Subcutaneous adipose tissue (tissue), 4 donors: ENCODE measurements around the gene ZNF460. TPM values are rescaled to one million over a fixed set of nuclear protein-coding genes. Genes with fewer than 3 reads are reported as not detected.

ENCODE experiments used
- total RNA-seq, 4 donors: library from RNA; depleted of rRNA; stranded (reverse); fragments of >200 nt; gene quantifications; one replicate each; pipeline ENCODE4 v1.1.0, GENCODE V29; 2016
- TF ChIP-seq, protein P1 (sequence below): fragments of 450-650 bp; IDR thresholded peaks from one replicate; pipeline ENCODE4 v1.5.1; 2016; ENCODE audit warnings: low read depth, mild to moderate bottlenecking, control low read depth, antibody characterized with exemption, moderate library complexity

ZNF460 gene
- total RNA-seq, 4 donors from 2014 or later = 49.1 to 71.7 (median 61.1) TPM

DNA sequence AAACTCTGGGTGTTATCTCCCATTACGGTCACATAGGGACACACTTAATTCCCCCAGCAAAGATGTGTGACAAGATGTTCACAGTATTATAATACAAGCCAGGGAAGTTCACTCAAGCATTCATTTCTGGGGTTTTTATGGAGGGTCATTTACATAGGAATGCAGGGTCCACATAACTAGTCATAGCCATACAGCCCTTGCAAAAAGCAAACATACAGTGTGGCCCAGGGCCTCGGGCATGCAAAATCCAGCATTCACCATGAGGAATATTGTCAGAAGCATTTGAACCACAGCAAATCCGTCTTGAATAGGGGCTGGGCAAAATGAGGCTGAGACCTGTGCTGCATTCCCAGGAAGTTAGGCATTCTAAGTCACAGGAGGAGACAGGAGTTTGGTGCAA, 13.0 kb upstream of the ZNF460 start:
- TF ChIP-seq, protein P1, sequence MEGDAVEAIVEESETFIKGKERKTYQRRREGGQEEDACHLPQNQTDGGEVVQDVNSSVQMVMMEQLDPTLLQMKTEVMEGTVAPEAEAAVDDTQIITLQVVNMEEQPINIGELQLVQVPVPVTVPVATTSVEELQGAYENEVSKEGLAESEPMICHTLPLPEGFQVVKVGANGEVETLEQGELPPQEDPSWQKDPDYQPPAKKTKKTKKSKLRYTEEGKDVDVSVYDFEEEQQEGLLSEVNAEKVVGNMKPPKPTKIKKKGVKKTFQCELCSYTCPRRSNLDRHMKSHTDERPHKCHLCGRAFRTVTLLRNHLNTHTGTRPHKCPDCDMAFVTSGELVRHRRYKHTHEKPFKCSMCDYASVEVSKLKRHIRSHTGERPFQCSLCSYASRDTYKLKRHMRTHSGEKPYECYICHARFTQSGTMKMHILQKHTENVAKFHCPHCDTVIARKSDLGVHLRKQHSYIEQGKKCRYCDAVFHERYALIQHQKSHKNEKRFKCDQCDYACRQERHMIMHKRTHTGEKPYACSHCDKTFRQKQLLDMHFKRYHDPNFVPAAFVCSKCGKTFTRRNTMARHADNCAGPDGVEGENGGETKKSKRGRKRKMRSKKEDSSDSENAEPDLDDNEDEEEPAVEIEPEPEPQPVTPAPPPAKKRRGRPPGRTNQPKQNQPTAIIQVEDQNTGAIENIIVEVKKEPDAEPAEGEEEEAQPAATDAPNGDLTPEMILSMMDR = no peak

DNA sequence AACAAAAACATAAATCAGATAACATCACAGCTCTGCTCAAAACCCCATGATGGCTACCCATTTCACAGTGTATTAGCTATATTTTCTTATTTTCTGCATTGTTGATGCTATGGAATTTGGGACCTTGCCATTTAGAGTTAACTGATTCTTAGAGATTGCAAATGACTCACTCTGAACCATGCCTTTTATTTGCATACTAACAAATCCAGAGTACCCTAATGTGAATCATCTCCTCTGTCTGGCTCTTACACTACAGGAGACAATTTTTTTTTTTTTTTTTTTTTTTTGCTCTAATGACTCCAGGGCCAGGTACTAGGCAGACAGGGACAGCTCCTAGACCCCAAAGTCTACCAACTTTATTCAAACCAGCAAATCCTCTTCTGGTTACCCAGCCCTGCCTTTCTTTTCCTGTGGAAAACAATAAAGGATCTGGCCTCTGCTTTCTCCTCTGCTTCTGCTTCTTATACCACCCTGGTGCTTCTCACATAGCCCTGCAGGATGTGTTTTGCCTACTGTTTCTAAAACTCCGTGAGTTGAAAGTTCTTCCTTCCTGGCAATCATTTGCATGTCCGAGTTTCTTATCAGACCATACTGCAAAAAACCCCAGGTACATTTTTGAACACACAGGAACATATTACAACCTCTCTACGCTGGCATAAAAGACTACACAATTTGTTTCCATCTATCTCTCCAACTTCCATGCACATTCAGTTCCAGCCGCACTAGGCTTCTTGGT, 10.6 kb upstream of the ZNF460 start:
- TF ChIP-seq, protein P1 = no peak

DNA sequence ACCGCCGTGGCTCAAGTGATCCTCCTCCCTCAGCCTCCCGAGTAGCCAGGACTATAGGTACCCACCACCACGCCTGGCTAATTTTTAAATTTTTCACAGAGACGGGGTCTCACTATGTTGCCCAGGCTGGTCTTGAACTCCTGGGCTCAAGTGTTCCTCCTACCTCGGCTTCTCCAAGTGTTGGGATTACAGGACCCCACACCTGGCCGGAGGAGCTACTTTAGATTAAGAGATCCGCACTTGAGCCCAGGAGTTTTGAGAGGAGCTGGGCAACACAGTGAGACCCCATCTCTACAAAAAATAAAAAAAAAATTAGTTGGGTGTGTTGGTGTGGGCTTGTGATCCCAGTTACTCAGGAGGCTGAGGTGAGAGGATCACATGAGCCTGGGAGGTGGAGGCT, 9.0 kb upstream of the ZNF460 start:
- TF ChIP-seq, protein P1 = no peak

DNA sequence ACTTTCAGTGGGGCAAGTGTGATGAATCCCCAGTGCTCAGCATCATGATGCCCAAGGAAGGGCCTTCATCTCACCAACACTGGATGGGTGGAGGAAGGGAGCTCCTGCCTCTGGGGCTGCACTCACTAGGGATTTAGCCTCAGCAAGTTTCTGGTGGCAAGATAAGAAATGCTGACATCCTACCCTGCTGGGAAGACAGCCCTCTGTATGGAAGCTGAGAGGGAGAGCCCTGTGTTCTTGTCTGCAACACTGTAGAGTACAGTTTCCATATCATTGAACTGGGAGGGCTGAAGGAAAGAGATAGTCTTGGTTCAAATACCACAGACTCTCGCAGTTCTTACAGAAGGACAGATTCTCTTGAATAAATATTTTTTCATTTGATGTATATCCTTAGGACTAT, 7.3 kb upstream of the ZNF460 start:
- TF ChIP-seq, protein P1 = no peak

DNA sequence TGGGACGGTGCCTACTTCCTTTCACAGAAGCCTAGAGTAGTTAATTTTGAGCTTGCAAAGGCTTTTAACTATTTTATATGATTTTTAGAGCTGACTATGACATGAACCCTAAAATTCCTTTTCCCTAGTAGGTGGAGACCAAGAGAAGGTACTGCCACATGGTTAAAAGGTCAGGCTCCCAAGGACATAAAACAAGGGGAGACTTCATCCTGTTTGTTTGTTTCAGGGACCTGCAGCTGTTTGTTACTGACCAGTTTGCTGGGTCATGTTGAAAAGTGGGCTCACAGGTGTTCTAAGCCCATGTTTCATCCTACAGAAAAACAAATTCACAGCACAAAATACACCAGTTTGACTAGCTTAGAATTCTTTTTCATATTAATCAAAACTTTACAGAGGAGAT, 3.9 kb upstream of the ZNF460 start:
- TF ChIP-seq, protein P1 = no peak

DNA sequence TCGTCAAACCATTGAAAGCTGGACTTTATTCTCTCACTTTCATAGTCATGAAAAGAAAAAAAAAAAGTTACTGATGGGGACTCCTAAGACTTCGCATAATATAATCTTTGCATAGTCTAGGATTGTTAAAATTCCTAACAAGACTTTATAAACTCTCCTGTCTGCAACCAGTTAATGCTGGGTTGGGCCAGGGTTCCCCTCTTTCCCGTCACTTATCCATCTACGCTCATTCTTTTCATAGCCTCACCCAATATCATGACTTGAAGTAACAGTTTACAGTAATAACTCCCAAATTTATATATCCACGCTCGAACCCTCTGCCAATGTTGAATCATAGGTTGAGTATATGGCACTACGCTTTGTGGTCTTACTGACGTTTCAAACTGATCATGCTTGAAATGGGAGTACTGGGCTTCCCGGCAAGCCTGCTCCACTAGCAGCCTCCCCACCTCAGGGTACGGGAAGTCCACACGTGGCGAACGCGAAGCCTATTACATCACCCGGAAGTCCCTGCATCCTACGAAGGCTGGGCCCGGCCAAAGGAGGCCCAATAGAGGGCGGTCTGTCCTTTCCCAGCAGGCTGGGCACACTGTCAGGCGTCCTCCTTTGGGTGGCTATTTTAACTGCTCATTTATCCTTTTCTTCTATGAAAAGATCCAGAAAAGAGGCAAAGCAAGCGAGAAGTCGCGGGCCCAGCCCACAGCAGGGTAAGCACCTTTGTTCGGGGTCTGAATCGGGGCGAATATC, 694 bp upstream of the ZNF460 start:
- TF ChIP-seq, protein P1 = no peak

DNA sequence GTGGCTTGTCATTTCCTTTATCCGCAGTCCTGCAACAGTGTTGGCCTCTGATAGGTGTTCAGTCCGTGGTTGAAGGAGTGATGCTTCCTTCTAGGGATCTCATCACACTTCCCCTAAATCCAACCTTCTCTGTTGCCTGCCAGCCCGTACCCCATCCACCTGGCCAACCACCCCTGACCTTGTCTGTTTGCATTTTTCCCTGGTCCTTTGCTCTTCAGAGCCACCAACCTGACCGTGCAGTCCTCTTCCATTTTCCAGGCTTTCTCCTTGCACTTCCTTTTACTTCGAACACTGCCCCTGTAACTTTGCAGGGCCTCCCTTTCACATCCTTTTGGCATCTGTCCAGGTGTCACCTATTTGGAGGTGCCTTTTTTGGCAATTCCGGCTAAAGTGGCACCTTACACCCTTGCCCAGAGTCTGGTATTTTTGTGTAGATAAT, 696 bp downstream of the ZNF460 start:
- TF ChIP-seq, protein P1 = no peak
